T-helper 22 cell (primary cell): ENCODE measurements around the gene DIS3L2.

Source experiments
- DNase-seq: peaks from one replicate; pipeline ENCODE4 v3.0.0-alpha.2; 2020; ENCODE audit warnings: low read depth

DIS3L2 gene

GRCh38 chr2:232228971-232229894, 267.7 kb downstream of the DIS3L2 start:
- DNase-seq = no peak

- DNase-seq = no peak
These were observed 268.4 kb downstream of the DIS3L2 start for GRCh38 chr2:232229911-232230310.

- no peak for DNase-seq
These were observed 269.0 kb downstream of the DIS3L2 start for GRCh38 chr2:232230560-232230959.

GRCh38 chr2:232231554-232231953, 270.0 kb downstream of the DIS3L2 start:
- no peak for DNase-seq

- DNase-seq = no peak
These were observed 271.4 kb downstream of the DIS3L2 start for GRCh38 chr2:232232915-232233314.

GRCh38 chr2:232234922-232235615, 273.6 kb downstream of the DIS3L2 start:
- no peak for DNase-seq

GRCh38 chr2:232235716-232236115, 274.2 kb downstream of the DIS3L2 start:
- DNase-seq = no peak

- no peak for DNase-seq
These were observed 274.7 kb downstream of the DIS3L2 start for GRCh38 chr2:232236200-232236599.

GRCh38 chr2:232237464-232237863, 276.0 kb downstream of the DIS3L2 start:
- DNase-seq = no peak

GRCh38 chr2:232238108-232238507, 276.6 kb downstream of the DIS3L2 start:
- no peak for DNase-seq

GRCh38 chr2:232238596-232238995, 277.1 kb downstream of the DIS3L2 start:
- no peak for DNase-seq

GRCh38 chr2:232239951-232240681, 278.6 kb downstream of the DIS3L2 start:
- DNase-seq = no peak

- DNase-seq = no peak
These were observed 279.4 kb downstream of the DIS3L2 start for GRCh38 chr2:232240906-232241305.

GRCh38 chr2:232242316-232242715, 280.8 kb downstream of the DIS3L2 start:
- DNase-seq = no peak

GRCh38 chr2:232245111-232245510, 283.6 kb downstream of the DIS3L2 start:
- no peak for DNase-seq

- no peak for DNase-seq
These were observed 284.7 kb downstream of the DIS3L2 start for GRCh38 chr2:232246245-232246644.

GRCh38 chr2:232249096-232249495, 287.6 kb downstream of the DIS3L2 start:
- no peak for DNase-seq

GRCh38 chr2:232250246-232251175, 289.0 kb downstream of the DIS3L2 start:
- no peak for DNase-seq

GRCh38 chr2:232255033-232255432, 293.5 kb downstream of the DIS3L2 start:
- DNase-seq = no peak

GRCh38 chr2:232260075-232260474, 298.6 kb downstream of the DIS3L2 start:
- DNase-seq = no peak

GRCh38 chr2:232261776-232262175, 300.3 kb downstream of the DIS3L2 start:
- no peak for DNase-seq
